HG03432 (cell line): ENCODE results near the gene OR2G6.
A peak's percentile ranks its signal among the peaks of the same experiment; 100 is the strongest.
"Not testable (repeated sequence)": the region's sequence is repeated elsewhere in the genome, so short reads cannot be mapped to it uniquely, and the experiment has no call there.

Source experiments
- ATAC-seq: cut with Tn5 transposase; IDR thresholded peaks from one replicate; pipeline ENCODE4 v1.9.1; 2021; ENCODE audit warnings: mild to moderate bottlenecking, moderate library complexity; ENCODE audit not compliant: unreplicated experiment

Gene OR2G6

DNA sequence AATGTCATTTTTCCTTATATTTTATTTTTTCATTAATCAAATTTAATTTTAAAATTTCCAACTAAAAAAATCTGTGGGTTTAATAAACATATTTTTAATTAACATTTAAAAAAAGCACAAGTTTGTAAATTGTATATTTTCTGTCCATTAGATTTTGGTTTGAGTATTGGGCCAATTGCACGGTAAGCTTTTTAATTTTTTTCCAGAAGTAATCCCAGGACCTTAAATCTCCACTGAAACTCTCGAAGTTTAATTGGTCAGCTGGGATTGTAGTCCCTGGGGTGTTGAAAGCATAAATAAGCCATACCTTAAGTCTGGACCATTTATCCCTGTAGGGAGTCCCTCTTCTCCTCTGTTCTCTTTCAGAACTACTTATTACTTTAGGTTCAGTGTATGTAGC lies at the start of gene OR2G6:
Gene OR2G6, plus strand, starts transcription at position 301 of the 400 bp plus-strand sequence. CDS start 13,574 bp downstream, outside the sequence.
- ATAC-seq = not testable (repeated sequence)

DNA sequence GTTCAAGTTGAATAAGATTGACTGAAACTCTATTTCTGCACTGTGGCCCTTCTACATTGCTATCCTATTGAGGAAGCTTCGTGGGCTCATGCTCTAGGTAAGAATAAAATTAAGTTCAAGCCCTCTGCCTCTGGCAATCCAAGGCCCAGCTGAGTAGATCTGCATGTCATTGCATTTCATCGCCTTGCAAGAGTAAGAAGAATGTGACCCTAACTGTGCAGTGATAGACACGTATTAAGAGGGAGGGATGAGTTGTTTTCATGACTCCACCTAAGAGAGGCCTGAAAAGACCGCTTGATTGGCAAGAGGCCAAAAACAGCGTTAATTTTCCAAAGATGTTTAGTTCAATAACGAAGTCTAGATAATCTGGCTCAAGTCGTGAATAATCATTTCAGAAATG lies 48.8 kb upstream of the OR2G6 start:
- not testable (repeated sequence) for ATAC-seq

- ATAC-seq = no peak
Measured at GRCh38 chr1:248471154-248471553, 36.7 kb upstream of the OR2G6 start.

GRCh38 chr1:248472111-248472510 lies 35.8 kb upstream of the OR2G6 start:
- ATAC-seq = not testable (repeated sequence)

GRCh38 chr1:248473051-248473450 lies 34.8 kb upstream of the OR2G6 start, which contains the start of gene OR2T3:
Gene OR2T3, plus strand, starts transcription at chr1:248473351. Its CDS starts 0 bp downstream, at chr1:248473351.
- not testable (repeated sequence) for ATAC-seq

- ATAC-seq = peak; percentile 94
Measured at GRCh38 chr1:248475660-248476059, 32.2 kb upstream of the OR2G6 start.

- ATAC-seq = peak; percentile 77
Measured at GRCh38 chr1:248481686-248482579, 25.9 kb upstream of the OR2G6 start.

- not testable (repeated sequence) for ATAC-seq
Measured at GRCh38 chr1:248488289-248488688, 19.6 kb upstream of the OR2G6 start, which contains the start of gene OR2T5. Gene OR2T5, plus strand, starts transcription at chr1:248488589. Its CDS starts 0 bp downstream, at chr1:248488589.

DNA sequence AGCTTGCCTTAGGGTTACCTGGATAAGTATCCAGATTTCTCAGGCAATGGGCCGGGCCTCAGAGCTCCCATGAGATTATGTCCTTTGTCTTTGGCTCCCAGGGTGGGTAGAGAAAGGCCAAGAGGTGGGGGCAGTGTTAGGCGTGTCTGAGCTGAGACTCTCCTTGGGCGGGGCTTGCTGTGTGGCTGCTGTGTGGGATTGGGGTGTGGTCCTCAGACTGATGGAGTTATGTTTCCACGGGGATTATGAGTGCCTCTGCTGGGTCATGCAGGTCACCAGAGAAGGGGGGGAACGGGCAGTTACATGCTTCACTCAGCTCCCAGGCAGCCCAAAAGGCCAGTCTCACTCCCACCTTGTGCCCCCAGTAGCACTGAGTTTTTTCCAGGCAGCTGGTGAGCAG lies 11.2 kb upstream of the OR2G6 start:
- not testable (repeated sequence) for ATAC-seq

DNA sequence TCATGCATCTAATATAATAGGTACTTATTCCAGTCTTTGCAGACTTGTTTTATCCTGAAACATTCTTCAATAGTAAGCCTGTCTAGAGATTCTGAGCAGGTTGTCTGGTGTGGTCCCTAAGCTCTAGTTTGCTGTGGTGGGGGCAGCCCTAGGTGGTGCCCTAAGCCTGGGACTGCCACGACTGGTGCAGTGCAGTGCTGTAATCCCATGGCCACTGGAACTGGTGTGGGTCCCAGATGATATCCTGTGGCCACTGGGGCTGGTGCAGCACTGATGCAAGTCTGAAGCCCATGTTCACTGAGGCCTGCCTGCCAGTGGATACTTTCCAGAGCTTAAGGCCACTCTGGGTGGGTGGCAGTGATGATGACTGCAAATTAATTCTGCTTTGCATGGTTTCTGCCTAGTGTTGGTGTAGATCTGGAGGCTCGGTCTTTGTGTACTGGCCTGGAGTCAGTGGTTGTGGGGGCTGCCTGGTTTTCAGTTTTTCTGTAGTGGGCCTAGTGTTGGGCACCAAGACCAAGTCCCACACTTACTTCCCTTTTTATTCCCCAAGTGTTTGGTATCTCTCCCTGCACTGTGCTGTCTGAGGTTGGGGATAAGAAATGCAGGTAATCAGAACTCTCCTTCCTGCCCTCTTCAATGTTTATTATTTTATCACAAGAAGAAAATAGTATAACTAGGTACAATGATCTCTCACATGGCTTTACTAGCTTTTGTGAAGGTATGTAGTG lies 7.4 kb upstream of the OR2G6 start:
- not testable (repeated sequence) for ATAC-seq

DNA sequence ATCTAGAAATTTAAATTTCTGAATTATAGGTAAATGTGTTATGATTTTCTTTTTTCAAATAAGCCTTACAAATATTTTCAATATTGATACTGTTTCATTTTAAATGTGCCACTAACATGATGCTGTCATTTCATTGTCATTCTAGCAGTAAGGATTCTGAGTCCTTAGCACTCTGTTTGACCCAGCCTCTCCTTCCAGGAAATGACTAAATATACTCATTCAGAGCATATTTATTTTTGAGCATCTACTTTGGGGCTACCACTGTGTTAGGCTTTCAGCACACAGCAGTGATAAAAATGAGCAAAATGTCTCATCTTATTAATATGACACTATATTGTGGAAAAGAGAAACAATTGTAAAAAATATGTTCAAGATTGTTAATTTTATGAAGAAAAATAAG lies 2.3 kb downstream of the OR2G6 start:
- peak; percentile 58 for ATAC-seq

GRCh38 chr1:248521856-248522255 lies 14.0 kb downstream of the OR2G6 start:
- no peak for ATAC-seq

GRCh38 chr1:248537449-248537848 lies 29.6 kb downstream of the OR2G6 start:
- ATAC-seq = peak; percentile 60

DNA sequence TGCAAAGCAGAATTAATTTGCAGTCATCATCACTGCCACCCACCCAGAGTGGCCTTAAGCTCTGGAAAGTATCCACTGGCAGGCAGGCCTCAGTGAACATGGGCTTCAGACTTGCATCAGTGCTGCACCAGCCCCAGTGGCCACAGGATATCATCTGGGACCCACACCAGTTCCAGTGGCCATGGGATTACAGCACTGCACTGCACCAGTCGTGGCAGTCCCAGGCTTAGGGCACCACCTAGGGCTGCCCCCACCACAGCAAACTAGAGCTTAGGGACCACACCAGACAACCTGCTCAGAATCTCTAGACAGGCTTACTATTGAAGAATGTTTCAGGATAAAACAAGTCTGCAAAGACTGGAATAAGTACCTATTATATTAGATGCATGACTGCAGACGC lies 39.5 kb downstream of the OR2G6 start:
- ATAC-seq = not testable (repeated sequence)

GRCh38 chr1:248551027-248551426 lies 43.2 kb downstream of the OR2G6 start:
- not testable (repeated sequence) for ATAC-seq

- ATAC-seq = not testable (repeated sequence)
Measured at GRCh38 chr1:248562672-248563071, 54.8 kb downstream of the OR2G6 start, which contains the start of gene OR2T29. Gene OR2T29, minus strand, starts transcription at chr1:248562772. Its CDS starts 3,281 bp downstream, at chr1:248559491.

DNA sequence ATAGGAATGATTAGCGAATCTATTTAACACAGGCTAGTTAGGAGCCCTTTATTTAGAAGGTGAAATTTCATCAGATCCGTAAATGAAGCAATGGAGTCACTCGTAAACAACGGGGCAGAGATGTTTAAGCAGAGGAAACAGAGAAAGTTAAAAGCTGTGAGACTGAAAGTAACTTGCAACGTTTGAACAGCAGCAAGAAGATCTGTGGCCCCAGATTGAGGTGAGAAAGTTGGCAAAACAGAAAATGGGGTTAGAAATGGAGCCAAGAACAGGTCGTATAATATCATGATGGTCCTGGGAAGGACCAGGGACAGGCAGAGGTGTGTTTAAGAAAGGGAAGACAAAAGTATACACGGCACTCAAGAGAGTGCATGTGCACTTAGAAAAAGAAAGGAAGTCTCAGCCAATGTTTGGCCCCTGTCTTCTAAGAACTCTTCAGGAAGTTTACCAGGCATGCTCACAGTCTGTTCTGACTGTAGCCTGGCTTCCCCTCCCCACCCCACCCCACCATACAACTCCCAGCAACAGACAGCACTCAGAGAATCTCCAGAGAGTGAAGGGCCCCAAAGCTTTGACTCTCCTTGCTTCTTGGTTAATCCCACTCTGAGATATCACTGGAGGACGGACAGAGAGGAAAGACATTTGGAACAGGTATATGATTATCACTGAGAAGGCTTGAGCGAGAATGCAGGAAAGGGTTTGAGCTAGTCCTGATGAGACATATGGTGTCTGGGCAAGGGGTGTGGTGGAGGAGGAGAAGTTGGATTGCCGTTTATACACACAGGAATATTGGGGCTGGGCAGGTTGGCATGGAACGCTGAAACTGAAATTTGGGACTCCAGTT lies 57.9 kb downstream of the OR2G6 start:
- peak; percentile 82 for ATAC-seq

DNA sequence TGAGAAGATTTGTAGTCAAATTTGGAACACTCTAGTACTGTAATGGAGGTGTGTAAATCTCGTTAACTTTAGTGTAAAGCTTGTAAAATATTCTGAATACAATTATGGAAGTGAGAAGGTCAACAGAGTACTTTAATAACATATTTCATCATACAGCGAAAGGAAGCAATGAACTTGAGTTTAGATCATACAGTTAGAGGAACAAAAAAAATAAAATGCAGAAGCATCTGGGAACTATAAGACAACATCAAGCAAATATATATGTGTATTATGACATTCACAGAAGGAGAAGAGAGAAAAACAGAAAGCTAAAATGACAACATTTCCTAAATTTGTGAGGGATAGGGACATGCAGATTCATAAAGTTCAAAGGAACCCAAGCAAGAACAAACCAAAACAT lies 61.2 kb downstream of the OR2G6 start:
- ATAC-seq = not testable (repeated sequence)

DNA sequence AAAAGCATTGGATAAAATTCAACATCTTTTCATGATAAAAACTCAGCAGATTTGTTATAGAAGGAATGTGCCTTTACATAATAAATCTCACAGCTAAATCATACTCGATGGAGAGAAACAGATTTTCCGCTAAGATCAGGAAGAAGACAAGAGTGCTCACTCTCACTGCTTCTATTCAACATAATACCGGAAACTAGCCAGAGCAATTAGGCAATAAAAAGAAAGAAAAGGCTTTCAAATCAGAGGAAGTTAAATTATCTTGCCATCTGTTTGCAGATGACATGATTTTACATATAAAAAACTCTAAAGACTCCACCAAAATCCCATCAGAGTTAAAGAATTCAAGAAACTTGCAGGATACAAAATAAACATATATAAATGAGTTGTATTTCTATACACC lies 62.9 kb downstream of the OR2G6 start:
- not testable (repeated sequence) for ATAC-seq

DNA sequence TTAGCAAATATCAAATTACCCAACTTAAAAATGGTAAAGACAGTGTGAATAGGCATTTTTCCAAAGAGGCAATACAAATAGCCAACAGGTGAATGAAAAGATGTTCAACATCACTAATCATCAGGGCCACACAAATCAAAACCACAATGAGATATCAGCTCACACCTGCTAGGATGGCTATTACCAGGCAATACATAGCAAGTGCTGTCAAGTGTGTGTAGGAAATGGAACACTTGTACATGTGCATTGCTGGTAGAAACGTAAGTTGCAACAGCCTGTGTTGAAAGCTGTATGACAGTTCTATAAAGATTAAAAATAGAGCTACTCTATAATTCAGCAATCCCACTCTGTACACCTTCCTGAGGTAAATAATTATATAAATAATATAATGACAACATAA lies 64.2 kb downstream of the OR2G6 start:
- ATAC-seq = peak; percentile 99
